HCT116 (cell line): Measurements from ENCODE around the gene SLC8A2. TPM values are rescaled to one million over a fixed set of nuclear protein-coding genes. Genes with fewer than 3 reads are reported as not detected.

Experiments used
- ATAC-seq: fragments of 200-7000 bp; cut with Tn5 transposase; 2 replicates; pipeline ENCODE4 v1.9.1; 2020; ENCODE audit warnings: mild to moderate bottlenecking, moderate library complexity
- BruUV-seq: library from RNA; stranded (reverse); fragments of 400-500 nt; replicated peaks from 2 replicates; lab custom pipeline; 2021; lab: Mats Ljungman, UMichigan
- CTCF ChIA-PET: fragments of 300-600 bp; sonication (Branson Sonifier 250); formaldehyde crosslinking; loops from one replicate; lab custom pipeline; 2021; ENCODE audit warnings: antibody characterized with exemption; lab: Charles Lee
- POLR2A ChIA-PET: fragments of 300-600, 350-600 bp; sonication (Branson Sonifier 250); formaldehyde crosslinking; loops from one replicate; lab custom pipeline; 2021; ENCODE audit warnings: antibody characterized with exemption; lab: Charles Lee
- RAD21 ChIA-PET, 2 experiments: fragments of 300-600 bp; sonication (Branson Sonifier 250); formaldehyde crosslinking; loops; one replicate each; lab custom pipeline; 2023; ENCODE audit warnings: low total read pairs in 2 of 2; ENCODE audit not compliant: uncharacterized antibody in 2 of 2, unreplicated experiment in 2 of 2, low non-redundant PET in 1 of 2; lab: Charles Lee
- DNase-seq: peaks from one replicate; pipeline ENCODE4 v3.0.0-alpha.2; 2010; ENCODE audit warnings: low read depth, low spot score
- H2AFZ ChIP-seq: fragments of 200-600 bp; shearing (Covaris generic), sonication (generic); 2 replicates; pipeline ENCODE4 v1.6.1; 2017; ENCODE audit warnings: low read depth, mixed run types, mixed read lengths, antibody characterized with exemption, low read length; ENCODE audit not compliant: poor library complexity, severe bottlenecking
- H3K27ac ChIP-seq: 2 replicates; pipeline ENCODE4 v1.5.1; 2012; ENCODE audit warnings: low read depth, low read length
- H3K27me3 ChIP-seq: fragments of 200-600 bp; sonication (generic); 2 replicates; pipeline ENCODE4 v1.6.1; 2016; ENCODE audit warnings: mixed run types, low read length, mixed read lengths; ENCODE audit not compliant: insufficient read depth
- H3K36me3 ChIP-seq, 2 experiments: fragments of 200-500 bp in 1 of 2; fragments of 200-600 bp in 1 of 2; sonication (Bioruptor generic) in 1 of 2; sonication (generic) in 1 of 2; 2 replicates each; pipeline versions ENCODE4 v1.5.1 to v1.6.1; 2014 to 2016; ENCODE audit warnings: low read length in 2 of 2, inconsistent platforms in 1 of 2, mixed read lengths in 1 of 2, mixed run types in 1 of 2; ENCODE audit not compliant: insufficient read depth in 2 of 2, control insufficient read depth in 1 of 2
- H3K4me1 ChIP-seq, 2 experiments: fragments of 200-600 bp in 1 of 2; sonication (generic) in 1 of 2; 2 replicates each; pipeline versions ENCODE4 v1.5.1 to v1.6.1; 2012 to 2017; ENCODE audit warnings: low read length in 2 of 2, inconsistent platforms in 1 of 2, mild to moderate bottlenecking in 1 of 2, mixed read lengths in 1 of 2, mixed run types in 1 of 2, moderate library complexity in 1 of 2; ENCODE audit not compliant: insufficient read depth in 2 of 2, control insufficient read depth in 1 of 2
- H3K4me2 ChIP-seq: fragments of 200-600 bp; sonication (generic); 2 replicates; pipeline ENCODE4 v1.6.1; 2017; ENCODE audit warnings: mixed run types, low read length, mixed read lengths
- H3K4me3 ChIP-seq, 2 experiments: fragments of 200-600 bp in 1 of 2; sonication (generic) in 1 of 2; replicated peaks in 1 of 2; 2 replicates each; pipeline ENCODE4 v1.5.1; 2011 to 2016; ENCODE audit warnings: low read length in 2 of 2, control low read depth in 1 of 2, low read depth in 1 of 2, mild to moderate bottlenecking in 1 of 2, mixed read lengths in 1 of 2, mixed run types in 1 of 2
- H3K79me2 ChIP-seq: fragments of 200-600 bp; sonication (generic); 2 replicates; pipeline ENCODE4 v1.6.1; 2017; ENCODE audit warnings: mild to moderate bottlenecking, mixed run types, low read length, moderate library complexity, mixed read lengths; ENCODE audit not compliant: insufficient read depth
- H3K9ac ChIP-seq: fragments of 200-600 bp; sonication (generic); 2 replicates; pipeline ENCODE4 v1.6.1; 2016; ENCODE audit warnings: low read length, mixed read lengths
- H3K9me2 ChIP-seq: fragments of 200-600 bp; sonication (generic), shearing (Covaris generic); 2 replicates; pipeline ENCODE4 v1.6.1; 2017; ENCODE audit warnings: mixed run types, mild to moderate bottlenecking, moderate library complexity; ENCODE audit not compliant: insufficient read depth
- H3K9me3 ChIP-seq, 2 experiments: fragments of 200-500 bp in 1 of 2; fragments of 200-600 bp in 1 of 2; sonication (Bioruptor generic) in 1 of 2; sonication (generic) in 1 of 2; 2 replicates each; pipeline ENCODE4 v1.6.1; 2014 to 2017; ENCODE audit warnings: low read length in 2 of 2, mixed read lengths in 2 of 2, inconsistent platforms in 1 of 2, low read depth in 1 of 2, mild to moderate bottlenecking in 1 of 2, mixed run types in 1 of 2, moderate library complexity in 1 of 2; ENCODE audit not compliant: control insufficient read depth in 1 of 2, insufficient read depth in 1 of 2
- H4K20me1 ChIP-seq: fragments of 200-600 bp; sonication (generic), shearing (Covaris generic); 2 replicates; pipeline ENCODE4 v1.6.1; 2017; ENCODE audit warnings: mixed run types, mild to moderate bottlenecking, moderate library complexity; ENCODE audit not compliant: insufficient read depth
- CBX3 ChIP-seq: IDR thresholded peaks from 2 replicates; pipeline ENCODE4 v1.6.1; 2012; ENCODE audit warnings: low read depth
- CEBPB ChIP-seq: IDR thresholded peaks from 2 replicates; pipeline ENCODE4 v1.6.1; 2012; ENCODE audit warnings: low read depth
- EGR1 ChIP-seq: IDR thresholded peaks from 2 replicates; pipeline ENCODE4 v1.6.1; 2012; ENCODE audit warnings: low read depth
- FOSL1 ChIP-seq: IDR thresholded peaks from 2 replicates; pipeline ENCODE4 v1.6.1; 2012; ENCODE audit warnings: low read depth
- POLR2A ChIP-seq: IDR thresholded peaks from 2 replicates; pipeline ENCODE4 v1.7.0; 2011; ENCODE audit warnings: borderline replicate concordance; ENCODE audit not compliant: insufficient read depth, insufficient read length; ENCODE audit errors: extremely low read depth
- SP1 ChIP-seq: IDR thresholded peaks from 2 replicates; pipeline ENCODE4 v1.6.1; 2012; ENCODE audit warnings: low read depth
- TCF7L2 ChIP-seq: IDR thresholded peaks from 2 replicates; pipeline ENCODE4 v1.7.0; 2011; ENCODE audit warnings: borderline replicate concordance, inconsistent platforms; ENCODE audit not compliant: insufficient read depth, insufficient read length; ENCODE audit errors: extremely low read depth
- YY1 ChIP-seq: IDR thresholded peaks from 2 replicates; pipeline ENCODE4 v1.6.1; 2011; ENCODE audit warnings: low read length, low read depth, moderate library complexity, mild to moderate bottlenecking; ENCODE audit not compliant: insufficient replicate concordance; ENCODE audit errors: extremely low read depth
- ZNF274 ChIP-seq: fragments of 200-500 bp; sonication (Bioruptor generic); IDR thresholded peaks from 2 replicates; pipeline ENCODE4 v1.6.1; 2014; ENCODE audit warnings: mild to moderate bottlenecking, low read depth, low read length, inconsistent platforms
- intact Hi-C: fragments of 100-400 bp; cut with micrococcal nuclease; formaldehyde crosslinking; loops from 2 replicates; pipeline ENCODE4 v1.10.0; 2022
- total RNA-seq: library from RNA; stranded (reverse); gene quantifications from one replicate; pipeline ENCODE4 v1.2.1, GENCODE V29; 2021; ENCODE audit not compliant: unreplicated experiment
- TF ChIP-seq, protein P1 (sequence below): IDR thresholded peaks from 2 replicates; pipeline ENCODE4 v1.6.1; 2012
- TF ChIP-seq, protein P2 (sequence below): IDR thresholded peaks from 2 replicates; pipeline ENCODE4 v1.6.1; 2012; ENCODE audit warnings: low read depth

The SLC8A2 gene
- total RNA-seq, 1 experiment from 2014 or later: 0.98 TPM

DNA sequence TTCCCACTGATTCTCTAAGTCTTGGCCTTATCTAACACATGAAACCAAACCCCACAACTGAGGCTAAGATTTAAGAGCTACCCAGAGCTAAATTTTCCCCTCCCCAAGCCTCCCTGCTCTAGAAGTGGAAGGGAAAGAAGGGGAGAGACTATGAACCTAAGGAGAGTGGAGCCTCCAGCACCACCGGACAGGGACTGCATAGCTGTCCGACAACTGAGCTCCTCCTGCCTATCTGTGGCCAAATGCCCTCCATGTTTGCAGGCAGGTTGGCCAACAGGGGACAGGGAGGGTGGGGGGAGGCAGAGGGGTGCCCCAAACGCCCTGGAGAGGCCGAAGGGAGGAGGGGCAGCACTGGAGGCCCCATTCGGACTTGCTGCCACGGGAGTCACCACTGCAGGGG, 49.1 kb upstream of the SLC8A2 start:
- ChIA-PET RAD21 (no interaction called here), CTCF (interaction anchor here (0.6 kb wide), 1 partner anchor 223 kb away, joined by 3 read pairs; no protein-coding TSS in a partner anchor), POLR2A (no interaction called here)
- ATAC-seq (no peak), DNase-seq (no peak)
- Histone ChIP-seq H3K9ac (no peak overlapping the region), H2AFZ (no peak overlapping the region), H3K79me2 (no peaks in the 10 kb centered on the region), H3K9me2 (no peaks in the 10 kb centered on the region), H3K4me1 (peaks cover 3 to 5% of the 10 kb centered on the region in 2 experiments; a peak in 3 of 4 replicates), H3K27me3 (no peaks in the 10 kb centered on the region), H4K20me1 (no peaks in the 10 kb centered on the region), H3K9me3 (no peaks in the 10 kb centered on the region), H3K4me2 (no peak overlapping the region), H3K36me3 (no peaks in the 10 kb centered on the region), H3K4me3 (no peak overlapping the region), H3K27ac (no peak overlapping the region)
- no TSS peak for BruUV-seq
- intact Hi-C loops: no loop called here
- TF ChIP-seq, protein P1, sequence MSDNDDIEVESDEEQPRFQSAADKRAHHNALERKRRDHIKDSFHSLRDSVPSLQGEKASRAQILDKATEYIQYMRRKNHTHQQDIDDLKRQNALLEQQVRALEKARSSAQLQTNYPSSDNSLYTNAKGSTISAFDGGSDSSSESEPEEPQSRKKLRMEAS: no peak
- no peak for TF ChIP-seq CEBPB
- no peak for TF ChIP-seq EGR1
- no peak for TF ChIP-seq CBX3
- TF ChIP-seq FOSL1: no peak
- TF ChIP-seq, protein P2, sequence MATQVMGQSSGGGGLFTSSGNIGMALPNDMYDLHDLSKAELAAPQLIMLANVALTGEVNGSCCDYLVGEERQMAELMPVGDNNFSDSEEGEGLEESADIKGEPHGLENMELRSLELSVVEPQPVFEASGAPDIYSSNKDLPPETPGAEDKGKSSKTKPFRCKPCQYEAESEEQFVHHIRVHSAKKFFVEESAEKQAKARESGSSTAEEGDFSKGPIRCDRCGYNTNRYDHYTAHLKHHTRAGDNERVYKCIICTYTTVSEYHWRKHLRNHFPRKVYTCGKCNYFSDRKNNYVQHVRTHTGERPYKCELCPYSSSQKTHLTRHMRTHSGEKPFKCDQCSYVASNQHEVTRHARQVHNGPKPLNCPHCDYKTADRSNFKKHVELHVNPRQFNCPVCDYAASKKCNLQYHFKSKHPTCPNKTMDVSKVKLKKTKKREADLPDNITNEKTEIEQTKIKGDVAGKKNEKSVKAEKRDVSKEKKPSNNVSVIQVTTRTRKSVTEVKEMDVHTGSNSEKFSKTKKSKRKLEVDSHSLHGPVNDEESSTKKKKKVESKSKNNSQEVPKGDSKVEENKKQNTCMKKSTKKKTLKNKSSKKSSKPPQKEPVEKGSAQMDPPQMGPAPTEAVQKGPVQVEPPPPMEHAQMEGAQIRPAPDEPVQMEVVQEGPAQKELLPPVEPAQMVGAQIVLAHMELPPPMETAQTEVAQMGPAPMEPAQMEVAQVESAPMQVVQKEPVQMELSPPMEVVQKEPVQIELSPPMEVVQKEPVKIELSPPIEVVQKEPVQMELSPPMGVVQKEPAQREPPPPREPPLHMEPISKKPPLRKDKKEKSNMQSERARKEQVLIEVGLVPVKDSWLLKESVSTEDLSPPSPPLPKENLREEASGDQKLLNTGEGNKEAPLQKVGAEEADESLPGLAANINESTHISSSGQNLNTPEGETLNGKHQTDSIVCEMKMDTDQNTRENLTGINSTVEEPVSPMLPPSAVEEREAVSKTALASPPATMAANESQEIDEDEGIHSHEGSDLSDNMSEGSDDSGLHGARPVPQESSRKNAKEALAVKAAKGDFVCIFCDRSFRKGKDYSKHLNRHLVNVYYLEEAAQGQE: no peak
- no peak for TF ChIP-seq POLR2A
- no peak for TF ChIP-seq SP1
- no peak for TF ChIP-seq ZNF274
- TF ChIP-seq YY1: no peak
- no peak for TF ChIP-seq TCF7L2
